ENCODE data around the gene CYP2B6.

The CYP2B6 gene

DNA sequence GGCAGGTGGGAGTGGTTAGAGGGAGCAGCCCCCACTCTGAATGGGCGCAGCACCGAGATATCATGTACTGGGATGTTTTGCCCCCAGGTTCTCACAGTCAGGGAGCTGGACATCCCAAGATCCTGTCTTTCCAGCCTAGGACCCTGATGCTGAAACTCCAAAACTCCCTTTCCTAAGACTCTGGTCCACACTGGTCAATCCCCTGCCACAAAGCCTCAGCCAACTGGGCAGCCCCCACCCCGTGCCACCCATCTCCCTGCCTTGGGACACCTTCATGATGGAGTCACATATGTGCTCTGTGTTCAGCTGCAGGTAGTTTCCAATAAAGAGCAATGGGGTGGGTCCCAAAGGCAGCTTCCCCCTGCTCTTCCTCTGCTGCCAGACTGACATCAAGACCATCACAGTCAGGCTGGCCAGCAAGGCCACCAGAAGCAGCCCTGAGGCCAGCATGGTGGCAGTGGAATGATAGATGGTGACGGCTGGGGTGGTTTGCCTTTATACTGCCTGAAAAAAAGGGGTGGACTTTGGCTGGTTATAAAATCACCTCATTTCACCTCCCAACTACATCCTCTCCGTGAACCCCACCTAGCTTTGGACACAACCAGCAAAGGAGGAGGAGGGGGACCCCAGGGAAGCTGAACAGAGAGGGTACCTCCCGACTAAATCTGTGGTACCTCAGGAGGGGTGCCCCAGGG lies 36.3 kb downstream of the CYP2B6 start:
- no peak for TF ChIP-seq GATA2 (IDR thresholded peaks at IDR 0.05; ENCODE audit: low read depth, low read length)
- no peak for TF ChIP-seq GATA3 (IDR thresholded peaks at IDR 0.05; ENCODE audit: low read depth, low read length)

DNA sequence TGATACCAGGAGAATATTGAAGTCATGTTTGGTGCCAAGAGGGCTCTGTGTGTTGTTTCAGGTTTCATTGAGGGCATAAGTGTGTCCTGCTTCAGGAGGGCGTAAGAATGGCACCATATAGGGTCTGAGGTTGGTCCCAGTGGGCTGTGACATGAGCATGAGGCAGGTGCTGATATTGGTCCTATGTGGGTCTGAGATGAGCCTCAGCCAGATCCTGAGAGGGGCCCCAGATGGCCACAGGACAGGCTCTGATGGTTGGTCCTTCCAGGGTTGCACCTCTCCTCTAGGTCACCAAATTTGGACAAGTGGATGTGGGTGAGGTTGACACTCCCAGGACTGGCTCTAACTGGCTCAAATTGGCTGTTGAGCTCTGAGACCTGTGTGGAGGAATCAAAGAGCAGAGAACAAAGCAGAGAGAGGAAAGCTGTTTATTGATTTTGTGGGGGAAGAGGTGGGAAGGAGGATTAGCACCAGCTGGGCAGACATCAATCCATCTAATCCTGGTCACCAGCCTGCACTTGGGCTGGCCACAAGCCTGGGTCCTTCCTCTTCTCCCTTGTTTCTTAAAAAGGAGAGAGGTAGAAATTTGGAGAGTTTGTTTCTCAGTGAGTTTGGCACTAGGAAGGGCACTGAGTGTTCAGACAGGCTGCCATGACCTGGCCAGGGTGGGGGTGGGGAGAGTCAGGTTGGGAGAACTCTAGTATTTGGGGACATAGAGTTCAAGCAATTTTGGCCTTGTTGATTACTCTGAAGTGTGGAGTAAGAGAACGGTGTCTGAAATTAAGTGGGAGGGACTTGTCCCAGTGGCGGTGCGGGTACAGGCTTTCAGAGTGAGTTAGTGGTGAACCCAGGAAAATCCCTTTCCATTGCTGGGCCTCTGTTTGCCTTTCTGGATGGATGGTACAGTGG lies 38.7 kb downstream of the CYP2B6 start:
- TF ChIP-seq GATA3 (IDR thresholded peaks at IDR 0.05; ENCODE audit: low read depth, low read length), result no peak
- TF ChIP-seq GATA2 (IDR thresholded peaks at IDR 0.05; ENCODE audit: low read depth, low read length), result no peak

DNA sequence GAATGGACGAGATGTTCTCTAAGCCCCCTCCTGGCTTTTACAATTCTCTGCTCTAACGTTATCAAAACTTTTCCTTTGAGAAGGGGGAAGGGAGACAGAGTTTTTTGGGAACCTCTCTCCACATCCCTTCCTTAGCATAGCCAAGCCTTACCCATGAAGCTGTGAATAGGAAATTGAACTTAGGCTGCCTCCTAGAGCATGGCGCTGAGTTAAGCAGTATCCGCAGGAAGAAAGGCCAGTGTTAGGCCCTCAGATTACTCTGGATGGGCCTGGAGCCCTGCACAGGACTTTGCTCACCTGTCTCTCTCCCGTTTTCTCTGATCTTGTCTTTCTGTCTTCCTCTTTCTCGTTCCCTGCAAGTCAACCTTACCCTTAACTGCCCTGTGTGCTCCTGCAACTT lies 39.6 kb downstream of the CYP2B6 start:
- no peak for TF ChIP-seq GATA3 (IDR thresholded peaks at IDR 0.05; ENCODE audit: low read depth, low read length)
- no peak for TF ChIP-seq GATA2 (IDR thresholded peaks at IDR 0.05; ENCODE audit: low read depth, low read length)

DNA sequence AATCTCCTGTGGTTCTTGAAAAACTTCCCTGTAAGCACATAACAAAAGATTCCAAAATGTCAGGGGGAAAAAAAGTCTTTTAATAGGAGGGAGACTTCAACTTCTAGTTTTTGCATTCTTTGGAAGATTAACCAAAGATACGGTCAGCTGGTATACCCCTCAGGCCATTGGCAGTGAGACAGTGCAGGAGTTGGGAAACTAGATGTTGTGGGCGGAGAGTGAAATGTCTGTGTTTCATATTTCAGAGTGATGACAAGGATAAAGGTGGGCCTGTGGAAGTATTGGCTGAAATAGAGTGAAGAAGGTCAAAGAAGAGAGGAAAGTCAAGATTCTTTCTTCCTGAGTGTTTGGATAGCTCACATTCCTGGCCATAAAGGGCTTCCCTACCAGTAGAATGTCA lies 40.8 kb downstream of the CYP2B6 start:
- TF ChIP-seq GATA3 (IDR thresholded peaks at IDR 0.05; ENCODE audit: low read depth, low read length), result no peak
- no peak for TF ChIP-seq GATA2 (IDR thresholded peaks at IDR 0.05; ENCODE audit: low read depth, low read length)

DNA sequence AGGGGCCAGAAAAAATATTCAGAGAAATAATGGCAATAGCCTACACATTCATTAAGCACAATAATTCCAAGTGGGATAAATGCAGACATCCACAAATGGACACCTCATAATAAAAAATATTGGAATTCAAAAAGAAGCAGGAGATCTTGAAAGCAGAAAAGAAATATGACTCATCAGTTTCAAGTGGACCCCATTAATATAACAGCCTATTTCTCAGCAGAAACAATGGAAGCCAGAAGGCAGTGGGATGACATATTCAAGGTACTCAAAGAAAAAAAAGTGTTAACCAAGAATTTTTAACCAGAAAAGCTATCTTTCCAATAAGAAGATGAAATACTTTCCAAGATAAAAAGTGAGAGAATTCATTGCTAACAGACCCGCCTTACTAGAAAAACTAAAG lies 48.7 kb downstream of the CYP2B6 start:
- TF ChIP-seq GATA2 (IDR thresholded peaks at IDR 0.05; ENCODE audit: low read depth, low read length) (no peak), GATA3 (IDR thresholded peaks at IDR 0.05; ENCODE audit: low read depth, low read length) (no peak)

DNA sequence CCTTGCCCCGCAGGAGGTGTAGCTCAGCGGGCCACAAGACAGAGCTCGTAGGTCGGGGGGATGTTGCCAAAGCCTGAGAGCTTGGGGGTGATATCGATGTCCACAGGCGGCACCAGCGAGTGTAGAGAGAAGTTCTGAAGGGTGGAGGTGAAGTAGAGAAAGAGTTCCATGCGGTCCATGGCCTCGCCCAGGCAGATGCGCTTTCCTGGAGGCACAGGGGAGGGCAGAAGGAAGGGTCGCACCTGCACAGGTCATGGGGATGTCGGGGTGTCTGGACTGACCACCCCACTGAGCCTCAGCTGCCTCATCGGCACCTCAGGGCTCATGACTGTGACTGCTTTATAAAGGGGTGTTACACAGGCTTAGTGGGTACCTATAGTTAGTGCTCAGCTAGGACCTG lies 59.3 kb downstream of the CYP2B6 start:
- TF ChIP-seq GATA2 (IDR thresholded peaks at IDR 0.05; ENCODE audit: low read depth, low read length) (no peak), GATA3 (IDR thresholded peaks at IDR 0.05; ENCODE audit: low read depth, low read length) (no peak)

DNA sequence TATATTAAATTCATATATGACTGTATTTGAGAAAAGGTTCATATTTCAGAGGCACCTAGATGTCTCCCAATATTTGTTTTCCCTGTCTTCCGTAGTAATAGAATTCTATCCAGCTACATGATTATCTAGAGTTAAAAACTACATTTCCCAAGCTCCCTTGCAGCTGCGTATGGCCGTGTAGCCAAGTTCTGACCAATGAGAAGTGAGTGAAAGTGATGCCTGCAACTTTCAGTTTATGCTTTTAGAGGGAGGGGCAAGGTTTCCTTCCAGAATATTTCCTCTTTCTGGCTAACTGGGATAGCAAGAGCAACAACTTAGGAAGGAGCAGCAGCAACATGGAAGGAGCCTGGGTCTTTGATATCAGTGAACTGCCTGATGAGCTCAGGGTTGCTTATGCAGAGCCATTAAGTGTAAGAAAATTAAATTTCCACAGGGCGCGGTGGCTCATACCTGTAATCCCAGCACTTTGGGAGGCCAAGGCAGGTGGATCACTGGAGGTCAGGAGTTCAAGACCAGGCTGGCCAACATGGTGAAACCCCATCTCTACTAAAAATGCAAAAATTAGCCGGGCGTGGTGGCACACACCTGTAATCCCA lies 74.0 kb downstream of the CYP2B6 start:
- no peak for TF ChIP-seq GATA3 (IDR thresholded peaks at IDR 0.05; ENCODE audit: low read depth, low read length)
- no peak for TF ChIP-seq GATA2 (IDR thresholded peaks at IDR 0.05; ENCODE audit: low read depth, low read length)

Data from SH-SY5Y (cell line).